WI38 (cell line): Measurements from ENCODE around the gene PDGFB.

ENCODE experiments used
- H3K4me3 ChIP-seq: 2 replicates; pipeline ENCODE4 v1.5.1; 2011; ENCODE audit warnings: low read depth, mild to moderate bottlenecking, control low read depth, low read length
- TF ChIP-seq, protein P1 (sequence below): IDR thresholded peaks from 2 replicates; pipeline ENCODE4 v1.5.1; 2012; ENCODE audit warnings: low read depth, mild to moderate bottlenecking, control low read depth, low read length

The PDGFB gene

DNA sequence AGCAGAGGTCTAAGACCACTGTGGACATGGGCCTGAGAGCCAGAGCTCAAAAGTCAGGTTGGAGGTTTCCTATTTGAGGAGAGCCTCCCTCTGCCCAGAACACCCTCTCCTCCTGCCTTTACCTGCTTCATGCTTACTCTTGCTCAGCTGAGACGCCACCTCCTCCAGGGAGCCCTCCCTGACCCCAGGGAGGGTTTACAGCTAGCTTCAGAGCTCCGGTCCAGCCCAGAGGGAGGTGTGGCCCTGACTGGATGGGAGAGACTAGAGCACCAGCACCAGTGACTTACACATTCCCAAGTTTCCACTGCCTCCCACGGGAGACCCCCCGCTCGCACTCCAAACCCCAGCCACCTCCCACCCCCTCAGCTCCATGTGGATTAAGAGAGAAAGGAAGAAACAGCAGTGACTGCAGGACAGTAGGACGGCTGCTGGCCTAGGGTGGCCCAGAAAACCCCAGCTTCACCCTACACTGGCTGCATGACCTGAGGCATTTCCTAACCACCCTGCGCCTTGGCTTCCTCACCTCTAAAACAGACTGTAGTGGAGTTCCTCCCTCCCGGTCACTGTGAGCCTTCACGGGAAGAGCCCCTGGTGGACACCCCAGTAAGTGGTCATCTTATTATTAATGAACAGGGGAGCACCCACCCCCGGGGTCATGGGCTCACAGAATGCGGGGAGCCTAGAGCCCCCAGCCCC is 24.5 kb upstream of the PDGFB start:
- TF ChIP-seq, protein P1, sequence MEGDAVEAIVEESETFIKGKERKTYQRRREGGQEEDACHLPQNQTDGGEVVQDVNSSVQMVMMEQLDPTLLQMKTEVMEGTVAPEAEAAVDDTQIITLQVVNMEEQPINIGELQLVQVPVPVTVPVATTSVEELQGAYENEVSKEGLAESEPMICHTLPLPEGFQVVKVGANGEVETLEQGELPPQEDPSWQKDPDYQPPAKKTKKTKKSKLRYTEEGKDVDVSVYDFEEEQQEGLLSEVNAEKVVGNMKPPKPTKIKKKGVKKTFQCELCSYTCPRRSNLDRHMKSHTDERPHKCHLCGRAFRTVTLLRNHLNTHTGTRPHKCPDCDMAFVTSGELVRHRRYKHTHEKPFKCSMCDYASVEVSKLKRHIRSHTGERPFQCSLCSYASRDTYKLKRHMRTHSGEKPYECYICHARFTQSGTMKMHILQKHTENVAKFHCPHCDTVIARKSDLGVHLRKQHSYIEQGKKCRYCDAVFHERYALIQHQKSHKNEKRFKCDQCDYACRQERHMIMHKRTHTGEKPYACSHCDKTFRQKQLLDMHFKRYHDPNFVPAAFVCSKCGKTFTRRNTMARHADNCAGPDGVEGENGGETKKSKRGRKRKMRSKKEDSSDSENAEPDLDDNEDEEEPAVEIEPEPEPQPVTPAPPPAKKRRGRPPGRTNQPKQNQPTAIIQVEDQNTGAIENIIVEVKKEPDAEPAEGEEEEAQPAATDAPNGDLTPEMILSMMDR: no peak
- no peak overlapping the region for H3K4me3 ChIP-seq

DNA sequence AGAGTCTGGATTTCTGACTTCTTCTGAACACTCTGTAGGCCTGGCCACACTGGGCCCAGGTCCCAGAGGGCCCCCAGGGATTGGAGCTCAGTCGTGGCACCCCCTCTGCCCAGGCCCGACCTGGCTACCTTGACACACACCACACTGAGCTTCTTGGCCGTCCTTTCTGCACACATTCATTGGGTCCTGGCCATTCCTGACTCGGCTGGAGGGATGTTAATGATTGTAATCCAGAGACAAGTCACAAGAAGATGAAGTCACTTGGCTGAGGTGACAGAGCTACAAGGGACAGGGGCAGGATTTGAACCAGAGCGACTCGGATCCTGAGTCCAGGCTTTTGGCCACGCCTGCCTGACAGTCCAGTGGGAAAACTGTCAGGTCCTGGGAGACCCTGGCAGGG is 23.9 kb upstream of the PDGFB start:
- no peak overlapping the region for H3K4me3 ChIP-seq
- TF ChIP-seq, protein P1: no peak

DNA sequence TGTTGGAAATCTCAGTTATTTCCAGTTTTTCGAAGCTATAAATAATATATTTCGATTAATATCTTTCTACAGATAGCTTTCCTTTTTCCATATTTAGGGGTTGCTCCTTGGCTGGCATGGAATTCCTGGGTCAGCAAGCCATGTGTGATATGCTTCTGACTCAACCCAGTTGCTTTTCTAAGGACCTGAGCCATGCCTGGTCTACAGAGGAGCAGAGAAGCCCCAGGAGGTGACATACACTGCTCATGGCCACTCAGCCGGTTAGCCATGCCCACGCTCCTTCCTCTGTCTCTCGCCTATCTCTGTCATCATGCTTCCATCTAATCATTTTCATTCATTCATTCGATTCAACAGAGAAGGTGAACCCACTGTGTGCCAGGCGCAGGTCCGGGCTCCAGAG is 23.2 kb upstream of the PDGFB start:
- TF ChIP-seq, protein P1: no peak
- no peak overlapping the region for H3K4me3 ChIP-seq

DNA sequence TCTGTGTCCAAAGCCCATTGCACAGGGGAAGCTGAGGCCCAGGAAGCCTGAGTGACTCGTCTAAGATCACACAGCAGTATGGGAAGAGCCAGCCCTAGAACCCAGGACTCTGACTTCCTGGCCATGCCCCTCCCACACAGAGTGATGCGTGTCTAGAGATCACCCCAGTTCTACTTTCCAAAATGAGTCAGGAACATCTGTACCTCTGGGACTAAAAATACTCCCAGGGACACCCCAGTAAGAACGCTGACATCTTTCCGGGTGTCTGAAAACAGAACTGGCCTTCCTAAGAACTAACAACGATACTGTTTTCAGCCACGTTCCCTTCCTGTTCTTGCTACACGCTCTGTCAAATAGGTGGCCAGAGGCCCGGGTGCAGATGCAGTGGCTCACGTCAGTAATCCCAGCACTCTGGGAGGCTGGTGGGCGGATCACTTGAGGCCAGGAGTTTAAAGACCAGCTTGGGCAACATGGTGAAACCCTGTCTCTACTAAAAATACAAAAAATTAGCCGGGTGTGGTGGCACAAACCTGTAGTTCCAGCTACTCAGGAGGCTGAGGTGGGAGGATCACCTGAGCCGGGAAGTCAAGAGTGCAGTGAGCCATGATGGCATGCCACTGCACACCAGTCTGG is 21.7 kb upstream of the PDGFB start:
- TF ChIP-seq, protein P1: no peak
- H3K4me3 ChIP-seq: no peak overlapping the region

DNA sequence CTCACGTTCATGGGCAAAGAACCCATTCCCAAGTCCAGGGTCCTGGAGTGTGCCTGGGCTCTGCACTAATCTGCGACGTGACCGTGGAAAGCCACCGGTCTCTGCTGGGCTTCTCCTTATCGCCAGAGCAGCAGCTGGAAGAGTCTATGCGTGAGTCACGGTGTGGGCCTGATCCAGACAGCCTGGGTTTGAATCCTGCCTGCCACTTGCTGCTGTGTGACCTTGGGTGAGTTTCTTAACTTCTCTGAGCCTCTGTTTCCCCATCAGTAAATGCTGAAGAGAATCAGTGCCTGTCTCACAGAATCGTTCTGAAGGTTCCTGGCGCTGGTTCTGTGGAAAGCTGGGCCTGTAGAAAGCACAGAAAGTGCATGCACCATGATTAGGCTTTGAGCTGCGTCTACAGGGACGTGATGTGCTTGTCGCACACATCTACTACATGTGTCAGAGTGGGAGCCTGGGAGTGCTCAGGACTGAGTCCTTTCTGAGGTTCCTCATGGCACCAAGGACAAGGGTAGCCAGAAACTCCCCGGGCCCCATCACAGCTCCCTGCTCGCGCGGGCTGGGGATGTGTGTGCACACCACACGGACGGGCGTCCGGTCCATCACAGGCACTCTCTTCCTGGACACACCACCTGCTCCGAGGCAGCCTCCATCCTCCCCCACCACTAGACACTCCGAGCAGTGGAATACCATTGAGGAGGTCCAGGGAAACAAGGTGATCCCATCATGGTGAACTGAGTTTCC is 20.5 kb upstream of the PDGFB start:
- TF ChIP-seq, protein P1: no peak
- H3K4me3 ChIP-seq: no peak overlapping the region

DNA sequence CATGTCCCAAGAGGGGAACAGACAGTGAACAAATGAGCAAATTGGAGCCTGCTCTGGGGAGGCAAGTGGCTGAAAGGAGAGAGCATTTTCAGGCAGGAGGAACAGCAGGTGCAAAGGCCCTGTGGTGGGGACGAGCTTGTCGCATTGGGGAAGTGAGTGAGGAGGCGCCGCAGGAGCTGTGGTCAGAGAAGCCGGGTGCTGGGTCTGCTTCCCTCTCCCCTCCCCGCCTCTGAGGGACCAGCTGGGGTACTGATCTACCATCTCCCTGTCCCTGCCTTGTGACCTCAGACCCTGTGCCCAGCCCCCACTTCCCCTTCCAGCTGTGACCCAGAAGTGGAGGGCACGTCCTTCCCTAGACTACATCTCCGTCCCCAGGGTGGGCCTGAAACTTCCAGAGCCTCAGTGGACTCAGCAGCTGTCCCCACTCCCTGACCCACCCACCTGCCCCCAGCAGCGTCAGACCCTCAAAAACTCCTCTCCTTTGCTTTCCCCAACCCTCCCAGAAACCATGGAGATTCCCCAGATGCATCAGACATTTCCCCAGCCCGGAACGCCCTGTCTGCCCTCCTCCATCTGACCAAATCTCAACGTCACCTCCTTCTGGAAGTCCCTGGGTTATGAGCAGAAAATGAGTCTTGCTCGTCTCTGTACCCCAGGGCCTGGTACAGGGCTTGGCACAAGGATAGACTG is 19.7 kb upstream of the PDGFB start:
- TF ChIP-seq, protein P1: no peak
- H3K4me3 ChIP-seq: no peak overlapping the region
